Gastrocnemius medialis (tissue), 4 donors: Measurements from ENCODE around the gene E2F4. TPM values are rescaled to one million over a fixed set of nuclear protein-coding genes. Genes with fewer than 3 reads are reported as not detected.

Experiments used
- ATAC-seq, 2 donors: fragments of 150-250 bp; one replicate each; pipeline ENCODE4 v1.9.1; 2016
- DNase-seq, 2 donors: peaks; one replicate each; pipeline ENCODE4 v3.0.0-alpha.2; 2019
- H3K27ac ChIP-seq, 4 donors: fragments of 200-600 bp; sonication (generic); 1 replicate in 1 of 4; 2 replicates in 3 of 4; pipeline ENCODE4 v1.5.1; 2016 to 2018; ENCODE audit warnings: mild to moderate bottlenecking in 2 of 4, moderate library complexity in 1 of 4
- H3K27me3 ChIP-seq, 3 donors: fragments of 200-600 bp; sonication (generic) in 2 of 3; 1 replicate in 1 of 3; 2 replicates in 2 of 3; pipeline versions ENCODE4 v1.5.1 to v1.6.0; 2016 to 2019; ENCODE audit warnings: mild to moderate bottlenecking in 1 of 3, moderate library complexity in 1 of 3
- H3K36me3 ChIP-seq, 2 donors: fragments of 200-600 bp; sonication (generic) in 1 of 2; one replicate each; pipeline ENCODE4 v1.5.1; 2017 to 2018
- H3K4me1 ChIP-seq, 2 donors: fragments of 200-600 bp; sonication (generic) in 1 of 2; one replicate each; pipeline ENCODE4 v1.5.1; 2016 to 2017; ENCODE audit warnings: mild to moderate bottlenecking in 2 of 2
- H3K4me3 ChIP-seq, 4 donors: fragments of 200-600 bp; sonication (generic) in 3 of 4; 1 replicate in 1 of 4; 2 replicates in 3 of 4; pipeline ENCODE4 v1.5.1; 2016 to 2019; ENCODE audit warnings: mild to moderate bottlenecking in 2 of 4
- H3K9me3 ChIP-seq, 3 donors: fragments of 200-600 bp; sonication (generic) in 2 of 3; 1 replicate in 1 of 3; 2 replicates in 2 of 3; pipeline ENCODE4 v1.5.1; 2016 to 2019
- POLR2A ChIP-seq, 2 donors: fragments of 450-650 bp; IDR thresholded peaks; one replicate each; pipeline ENCODE4 v1.6.1; 2017; ENCODE audit warnings: antibody characterized with exemption in 2 of 2, mild to moderate bottlenecking in 2 of 2, moderate library complexity in 2 of 2
- in situ Hi-C, 4 donors: fragments of 200-750 bp; cut with MboI; loops; one replicate each; pipeline versions ENCODE4 v1.15.0 to v1.8.0; 2017; ENCODE audit warnings: low sequenced_read_pairs in 4 of 4
- intact Hi-C: fragments of 100-400 bp; cut with DNase I; formaldehyde crosslinking; loops from one replicate; pipeline ENCODE4 v1.15.1; 2023; ENCODE audit warnings: low total_unique reads
- total RNA-seq, 4 donors: library from RNA; depleted of rRNA; stranded (reverse); fragments of >200 nt; gene quantifications; one replicate each; pipeline versions ENCODE4 v1.1.0 to v1.2.3, GENCODE V29; 2016
- TF ChIP-seq, protein P1 (sequence below), 5 experiments: fragments of 450-650 bp in 3 of 5; fragments of 200-600 bp in 2 of 5; sonication (generic) in 2 of 5; IDR thresholded peaks in 4 of 5; conservative IDR thresholded peaks in 1 of 5; 1 replicate in 4 of 5; 2 replicates in 1 of 5; pipeline ENCODE4 v1.5.1; 2016 to 2019; ENCODE audit warnings: antibody characterized with exemption in 5 of 5, mild to moderate bottlenecking in 3 of 5, moderate library complexity in 3 of 5

Gene E2F4
- total RNA-seq, 4 donors from 2014 or later: 67.8 to 114 (median 96.5) TPM

DNA sequence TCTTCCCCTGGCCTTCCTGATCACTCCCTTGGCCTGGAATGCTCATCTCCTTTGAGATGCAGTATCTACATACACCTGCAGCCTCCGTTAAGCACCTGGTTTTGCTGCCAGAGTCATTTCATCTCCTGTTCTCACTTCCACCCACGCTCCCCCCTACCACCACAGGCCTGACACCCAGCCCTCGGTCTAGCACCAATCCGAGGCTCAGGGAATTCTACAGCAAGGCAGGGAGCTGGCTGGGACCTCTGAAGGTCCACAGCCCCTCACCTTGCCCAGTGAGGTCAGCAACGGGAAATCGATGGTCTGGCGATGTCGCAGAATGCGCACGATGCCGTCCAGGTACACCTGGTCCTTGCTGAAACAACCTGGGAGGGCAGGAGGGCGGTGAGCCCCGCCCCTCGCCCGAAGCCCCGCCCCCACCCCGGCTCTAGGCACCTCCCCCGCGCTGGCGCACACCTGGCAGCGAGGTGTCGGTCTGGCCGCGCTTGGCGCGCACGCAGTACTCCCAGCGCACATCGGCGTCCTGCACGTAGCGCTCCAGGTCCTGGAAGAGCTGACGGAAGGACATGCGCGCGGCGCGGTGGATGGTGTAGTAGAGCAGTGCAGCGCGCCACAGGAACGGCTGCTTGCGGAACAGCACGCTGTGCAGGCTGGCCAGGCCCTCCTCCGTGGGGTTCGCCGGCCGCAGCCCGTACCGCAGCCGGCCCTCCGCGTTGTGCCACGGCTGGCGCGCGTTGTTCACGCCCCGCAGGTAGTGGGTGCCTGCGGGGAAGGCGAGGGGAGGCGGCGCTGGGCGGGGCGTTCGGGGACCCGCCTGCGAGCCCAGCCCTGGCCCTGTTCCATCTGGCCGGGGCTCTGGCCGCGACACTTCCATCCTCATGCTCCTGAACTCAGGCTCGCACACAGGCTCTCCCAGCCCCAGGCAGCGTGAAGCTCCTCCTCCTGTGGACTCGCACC lies 13.9 kb upstream of the E2F4 start:
- TF ChIP-seq, protein P1, sequence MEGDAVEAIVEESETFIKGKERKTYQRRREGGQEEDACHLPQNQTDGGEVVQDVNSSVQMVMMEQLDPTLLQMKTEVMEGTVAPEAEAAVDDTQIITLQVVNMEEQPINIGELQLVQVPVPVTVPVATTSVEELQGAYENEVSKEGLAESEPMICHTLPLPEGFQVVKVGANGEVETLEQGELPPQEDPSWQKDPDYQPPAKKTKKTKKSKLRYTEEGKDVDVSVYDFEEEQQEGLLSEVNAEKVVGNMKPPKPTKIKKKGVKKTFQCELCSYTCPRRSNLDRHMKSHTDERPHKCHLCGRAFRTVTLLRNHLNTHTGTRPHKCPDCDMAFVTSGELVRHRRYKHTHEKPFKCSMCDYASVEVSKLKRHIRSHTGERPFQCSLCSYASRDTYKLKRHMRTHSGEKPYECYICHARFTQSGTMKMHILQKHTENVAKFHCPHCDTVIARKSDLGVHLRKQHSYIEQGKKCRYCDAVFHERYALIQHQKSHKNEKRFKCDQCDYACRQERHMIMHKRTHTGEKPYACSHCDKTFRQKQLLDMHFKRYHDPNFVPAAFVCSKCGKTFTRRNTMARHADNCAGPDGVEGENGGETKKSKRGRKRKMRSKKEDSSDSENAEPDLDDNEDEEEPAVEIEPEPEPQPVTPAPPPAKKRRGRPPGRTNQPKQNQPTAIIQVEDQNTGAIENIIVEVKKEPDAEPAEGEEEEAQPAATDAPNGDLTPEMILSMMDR (IDR thresholded peaks at IDR 0.05 in 4 of 5, conservative IDR thresholded peaks at IDR 0.05 in 1 of 5): peak in 1 of 5 experiments; percentile 33
- peak in 1 of 2 donors; percentile 19 for TF ChIP-seq POLR2A (IDR thresholded peaks at IDR 0.05)
- ATAC-seq (peak in 1 of 2 donors; percentile 7), DNase-seq (peak in 1 of 2 donors; percentile 75)
- Histone ChIP-seq H3K4me3 (peak overlapping the region; percentile 40 to 69 (median 50)), H3K36me3 (no peaks in the 10 kb centered on the region), H3K27me3 (no peaks in the 10 kb centered on the region), H3K9me3 (no peaks in the 10 kb centered on the region), H3K27ac (peak overlapping the region; percentile 45 to 100 (median 95)), H3K4me1 (peaks cover 31 to 43% of the 10 kb centered on the region in 2 donors)
- in situ Hi-C loops (no loop called here), intact Hi-C loops (no loop called here)

DNA sequence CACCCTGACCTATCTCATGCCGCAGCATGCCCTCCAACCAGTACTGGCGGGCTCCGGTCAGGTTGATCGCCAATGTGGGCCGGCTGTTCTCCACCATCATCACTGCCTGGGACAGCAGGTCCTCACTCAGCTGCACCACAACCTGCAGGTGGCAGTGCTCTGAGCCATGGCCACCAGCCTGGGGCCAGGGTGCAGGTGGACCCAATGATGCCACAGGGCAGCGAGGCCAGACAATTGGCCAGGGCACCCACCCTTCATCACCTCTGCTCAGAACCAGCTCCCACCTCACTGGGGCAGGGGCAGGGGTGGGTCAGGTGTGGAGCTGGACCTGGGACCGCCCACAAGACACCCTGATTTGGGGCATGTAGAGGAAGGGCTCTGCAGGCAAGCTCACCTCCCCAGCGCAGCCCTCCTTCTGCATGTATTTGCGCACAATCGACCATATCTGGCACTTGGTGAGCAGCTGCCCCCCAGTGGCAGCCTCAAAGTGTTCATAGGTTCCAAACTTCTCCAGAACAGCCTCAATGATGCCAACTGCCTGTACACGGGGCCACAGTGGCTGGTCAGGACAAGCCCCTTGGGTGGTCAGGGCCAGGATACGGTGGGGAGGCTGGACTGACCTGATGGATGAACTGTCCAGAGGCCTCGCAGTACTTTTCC lies 12.4 kb upstream of the E2F4 start:
- intact Hi-C loops: no loop called here
- Histone ChIP-seq H3K4me3 (no peak overlapping the region), H3K36me3 (no peaks in the 10 kb centered on the region), H3K27ac (no peak overlapping the region), H3K9me3 (no peaks in the 10 kb centered on the region), H3K4me1 (peaks cover 33% of the 10 kb centered on the region in 2 donors), H3K27me3 (no peaks in the 10 kb centered on the region)
- in situ Hi-C loops: no loop called here
- TF ChIP-seq, protein P1 (IDR thresholded peaks at IDR 0.05 in 4 of 5, conservative IDR thresholded peaks at IDR 0.05 in 1 of 5): no peak
- TF ChIP-seq POLR2A (IDR thresholded peaks at IDR 0.05): no peak
- DNase-seq (no peak), ATAC-seq (no peak)

DNA sequence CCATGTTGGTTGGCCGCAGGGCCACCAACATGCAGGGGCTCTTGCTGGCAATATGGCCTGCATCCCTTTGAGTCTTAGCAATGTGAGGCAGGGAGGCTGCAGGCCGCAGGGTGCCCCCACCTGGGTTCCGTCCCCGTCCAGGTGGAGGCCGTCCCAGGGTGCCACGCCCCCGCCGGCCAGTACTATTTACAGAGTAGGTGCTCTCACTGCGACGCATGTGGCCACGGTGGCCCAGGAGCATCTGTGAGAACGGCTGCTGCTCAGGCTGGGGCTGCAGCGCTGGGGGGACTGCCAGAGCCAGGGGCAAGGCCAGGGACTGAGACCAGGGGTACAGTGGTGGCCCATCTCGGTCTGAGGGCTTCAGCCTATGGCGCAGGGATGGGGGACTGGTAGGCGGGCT lies 11.8 kb upstream of the E2F4 start:
- no peak for TF ChIP-seq POLR2A (IDR thresholded peaks at IDR 0.05)
- TF ChIP-seq, protein P1 (IDR thresholded peaks at IDR 0.05 in 4 of 5, conservative IDR thresholded peaks at IDR 0.05 in 1 of 5): no peak
- DNase-seq: no peak
- H3K27ac ChIP-seq: no peak overlapping the region
- H3K9me3 ChIP-seq: no peaks in the 10 kb centered on the region
- H3K4me3 ChIP-seq: no peak overlapping the region
- no peaks in the 10 kb centered on the region for H3K27me3 ChIP-seq
- no peak for ATAC-seq
- H3K4me1 ChIP-seq: peaks cover 33 to 35% of the 10 kb centered on the region in 2 donors
- in situ Hi-C loops: no loop called here
- H3K36me3 ChIP-seq: no peaks in the 10 kb centered on the region
- intact Hi-C loops: no loop called here

DNA sequence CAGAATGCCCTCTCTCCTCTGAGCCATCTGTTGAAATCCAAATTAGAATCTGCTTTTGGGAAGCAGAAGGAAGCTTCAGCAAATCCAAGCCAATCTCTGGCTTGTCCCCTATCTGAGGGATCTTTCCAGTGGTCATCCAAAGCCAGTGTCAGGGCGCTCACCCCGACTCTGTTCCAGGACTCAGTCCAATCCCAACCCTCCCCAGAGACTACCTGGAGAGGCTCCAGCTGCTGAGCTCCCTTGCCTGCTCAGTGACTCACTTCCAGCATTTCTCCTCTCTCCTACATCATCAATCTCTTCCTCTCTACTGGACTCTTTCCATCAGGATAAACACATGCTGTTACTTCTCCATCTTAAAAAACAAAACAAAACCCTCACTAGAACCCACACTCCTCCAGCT lies 10.6 kb upstream of the E2F4 start:
- in situ Hi-C loops (no loop called here), intact Hi-C loops (no loop called here)
- H3K27me3 ChIP-seq: no peaks in the 10 kb centered on the region
- H3K36me3 ChIP-seq: no peaks in the 10 kb centered on the region
- H3K27ac ChIP-seq: peak overlapping the region in 3 of 4 donors; percentile 38 to 57 (median 51)
- H3K9me3 ChIP-seq: no peaks in the 10 kb centered on the region
- H3K4me3 ChIP-seq: no peak overlapping the region
- DNase-seq (no peak), ATAC-seq (no peak)
- TF ChIP-seq, protein P1 (IDR thresholded peaks at IDR 0.05 in 4 of 5, conservative IDR thresholded peaks at IDR 0.05 in 1 of 5): no peak
- no peak for TF ChIP-seq POLR2A (IDR thresholded peaks at IDR 0.05)
- peaks cover 30 to 37% of the 10 kb centered on the region in 2 donors for H3K4me1 ChIP-seq
